C4-2B (cell line): Measurements from ENCODE around the gene SPHK1.

Source experiments
- CTCF ChIP-seq: fragments of 450-650 bp; conservative IDR thresholded peaks from 2 replicates; pipeline ENCODE4 v1.5.1; 2017; ENCODE audit warnings: mild to moderate bottlenecking
- ZFX ChIP-seq: fragments of 450-650 bp; IDR thresholded peaks from 2 replicates; pipeline ENCODE4 v1.6.1; 2017

GRCh38 chr17:76363107-76363842 lies 21.1 kb upstream of the SPHK1 start:
- TF ChIP-seq CTCF = no peak
- no peak for TF ChIP-seq ZFX
